Glutamatergic neuron (in vitro differentiated cells): ENCODE measurements around the gene MUC5AC. TPM values are rescaled to one million over a fixed set of nuclear protein-coding genes. Genes with fewer than 3 reads are reported as not detected.

ENCODE experiments used
- DNase-seq: peaks from one replicate; pipeline ENCODE4 v3.0.0; 2022
- H3K27ac Mint-ChIP-seq: one replicate; pipeline ENCODE4 v1.8.0; 2020; ENCODE audit warnings: mild to moderate bottlenecking, mixed read lengths, inconsistent platforms; ENCODE audit not compliant: unreplicated experiment
- H3K27me3 Mint-ChIP-seq: one replicate; pipeline ENCODE4 v1.8.0; 2020; ENCODE audit warnings: mild to moderate bottlenecking, moderate library complexity, mixed read lengths, inconsistent platforms; ENCODE audit not compliant: unreplicated experiment
- H3K36me3 Mint-ChIP-seq: one replicate; pipeline ENCODE4 v1.8.0; 2020; ENCODE audit warnings: mild to moderate bottlenecking, mixed read lengths, inconsistent platforms; ENCODE audit not compliant: unreplicated experiment
- H3K4me1 Mint-ChIP-seq: one replicate; pipeline ENCODE4 v1.8.0; 2020; ENCODE audit warnings: mild to moderate bottlenecking, low read depth, mixed read lengths, inconsistent platforms; ENCODE audit not compliant: unreplicated experiment
- H3K4me3 Mint-ChIP-seq: one replicate; pipeline ENCODE4 v1.8.0; 2020; ENCODE audit warnings: mild to moderate bottlenecking, mixed read lengths, inconsistent platforms; ENCODE audit not compliant: unreplicated experiment
- H3K9me3 Mint-ChIP-seq: one replicate; pipeline ENCODE4 v1.8.0; 2020; ENCODE audit warnings: mild to moderate bottlenecking, moderate library complexity, mixed read lengths, inconsistent platforms; ENCODE audit not compliant: unreplicated experiment
- CTCF ChIP-seq: fragments of 200-600 bp; sonication (generic); IDR thresholded peaks from one replicate; pipeline ENCODE4 v1.5.0; 2021; ENCODE audit not compliant: partially characterized antibody, unreplicated experiment
- total RNA-seq: library from RNA; stranded (reverse); fragmentation: NEBNext Ultra II Directional; extraction: Animal tissue kit (Norgen Biotek cat#: 25700); gene quantifications from one replicate; pipeline ENCODE4 v1.2.1, GENCODE V29; 2021; ENCODE audit not compliant: unreplicated experiment

Gene MUC5AC
- total RNA-seq, 1 donor from 2014 or later: not detected

- Mint-ChIP-seq H3K36me3 (peaks cover 8% of the 10 kb centered on the region), H3K4me3 (no peak overlapping the region), H3K4me1 (no peaks in the 10 kb centered on the region), H3K27ac (no peak overlapping the region), H3K9me3 (peaks cover 7% of the 10 kb centered on the region), H3K27me3 (peaks cover 3% of the 10 kb centered on the region)
- no peak for TF ChIP-seq CTCF
- DNase-seq: no peak
Observed at GRCh38 chr11:1131033-1131911, 26.5 kb upstream of the MUC5AC start.

- no peaks in the 10 kb centered on the region for H3K27me3 Mint-ChIP-seq
- no peak for DNase-seq
- H3K9me3 Mint-ChIP-seq: peaks cover 9% of the 10 kb centered on the region
- peaks cover 8% of the 10 kb centered on the region for H3K36me3 Mint-ChIP-seq
- no peak overlapping the region for H3K4me3 Mint-ChIP-seq
- H3K27ac Mint-ChIP-seq: no peak overlapping the region
- TF ChIP-seq CTCF: no peak
- no peaks in the 10 kb centered on the region for H3K4me1 Mint-ChIP-seq
Observed at GRCh38 chr11:1134848-1135445, 22.8 kb upstream of the MUC5AC start.

- Mint-ChIP-seq H3K27me3 (no peaks in the 10 kb centered on the region), H3K27ac (no peak overlapping the region), H3K36me3 (peaks cover 16% of the 10 kb centered on the region), H3K9me3 (peaks cover 9% of the 10 kb centered on the region), H3K4me3 (no peak overlapping the region), H3K4me1 (no peaks in the 10 kb centered on the region)
- no peak for TF ChIP-seq CTCF
- no peak for DNase-seq
Observed at GRCh38 chr11:1138097-1138496, 19.7 kb upstream of the MUC5AC start.

GRCh38 chr11:1139441-1140083 is 18.2 kb upstream of the MUC5AC start:
- no peak for DNase-seq
- H3K27me3 Mint-ChIP-seq: no peaks in the 10 kb centered on the region
- no peak overlapping the region for H3K27ac Mint-ChIP-seq
- H3K9me3 Mint-ChIP-seq: peaks cover 8% of the 10 kb centered on the region
- TF ChIP-seq CTCF: no peak
- no peaks in the 10 kb centered on the region for H3K4me1 Mint-ChIP-seq
- no peak overlapping the region for H3K4me3 Mint-ChIP-seq
- H3K36me3 Mint-ChIP-seq: peaks cover 18% of the 10 kb centered on the region
